CD4-positive, alpha-beta T cell (primary cell): ENCODE measurements around the gene HS2ST1. TPM values are rescaled to one million over a fixed set of nuclear protein-coding genes. Genes with fewer than 3 reads are reported as not detected.

ENCODE experiments used
- ATAC-seq: fragments of 200-7000 bp; cut with Tn5 transposase; one replicate; pipeline ENCODE4 v1.10.0; 2022; ENCODE audit warnings: mild to moderate bottlenecking; ENCODE audit not compliant: poor library complexity
- CTCF ChIA-PET: fragments of 350-600 bp; sonication (Branson Sonifier 250); formaldehyde crosslinking; loops from one replicate; lab custom pipeline; 2021; ENCODE audit warnings: antibody characterized with exemption, inconsistent platforms; lab: Charles Lee
- POLR2A ChIA-PET: fragments of 350-600 bp; sonication (Branson Sonifier 250); formaldehyde crosslinking; loops from one replicate; lab custom pipeline; 2021; ENCODE audit warnings: antibody characterized with exemption, inconsistent platforms; lab: Charles Lee
- DNase-seq, 14 experiments: peaks; one replicate each; pipeline ENCODE4 v3.0.0-alpha.2; 2013 to 2020; ENCODE audit warnings: mixed read lengths in 2 of 14
- H3K27ac ChIP-seq, 2 donors: one replicate each; pipeline versions ENCODE4 v1.5.1 to v1.7.0; 2013; ENCODE audit warnings: low read length in 2 of 2, low read depth in 1 of 2, mild to moderate bottlenecking in 1 of 2
- H3K27me3 ChIP-seq, 2 experiments: 1 replicate in 1 of 2; 2 replicates in 1 of 2; pipeline versions ENCODE4 v1.6.1 to v1.7.0; 2013; ENCODE audit warnings: low read length in 2 of 2, control low read depth in 1 of 2, mild to moderate bottlenecking in 1 of 2, moderate library complexity in 1 of 2; ENCODE audit not compliant: insufficient read depth in 2 of 2, control insufficient read depth in 1 of 2
- H3K36me3 ChIP-seq: one replicate; pipeline ENCODE4 v1.6.1; 2013; ENCODE audit warnings: low read length, control low read depth; ENCODE audit not compliant: insufficient read depth
- H3K4me1 ChIP-seq: one replicate; pipeline ENCODE4 v1.6.1; 2013; ENCODE audit warnings: low read length, control low read depth; ENCODE audit not compliant: insufficient read depth
- H3K4me3 ChIP-seq: one replicate; pipeline ENCODE4 v1.5.1; 2013; ENCODE audit warnings: mild to moderate bottlenecking, low read length, moderate library complexity
- H3K9me3 ChIP-seq, 2 experiments: 1 replicate in 1 of 2; 2 replicates in 1 of 2; pipeline versions ENCODE4 v1.6.1 to v1.7.0; 2013; ENCODE audit warnings: low read length in 2 of 2, mild to moderate bottlenecking in 2 of 2, control low read depth in 1 of 2, moderate library complexity in 1 of 2; ENCODE audit not compliant: control insufficient read depth in 1 of 2, insufficient read depth in 1 of 2
- H3K27ac Mint-ChIP-seq: one replicate; pipeline ENCODE4 v1.8.0; 2020; ENCODE audit warnings: mixed read lengths
- H3K27me3 Mint-ChIP-seq: one replicate; pipeline ENCODE4 v1.8.0; 2021; ENCODE audit warnings: mixed read lengths
- H3K36me3 Mint-ChIP-seq: one replicate; pipeline ENCODE4 v1.8.0; 2021; ENCODE audit warnings: low read depth, mixed read lengths
- H3K4me1 Mint-ChIP-seq: one replicate; pipeline ENCODE4 v1.8.0; 2021; ENCODE audit warnings: low read depth, mixed read lengths
- H3K4me3 Mint-ChIP-seq: one replicate; pipeline ENCODE4 v1.8.0; 2020; ENCODE audit warnings: mild to moderate bottlenecking, mixed read lengths
- H3K9me3 Mint-ChIP-seq: one replicate; pipeline ENCODE4 v1.8.0; 2020; ENCODE audit warnings: mixed read lengths
- intact Hi-C, 2 experiments: fragments of 100-400 bp; cut with DNase I in 1 of 2; cut with micrococcal nuclease in 1 of 2; formaldehyde crosslinking; loops; one replicate each; pipeline versions ENCODE4 v1.15.1 to v1.9.0; 2023 to 2025; cut with DNase I, micrococcal nuclease
- total RNA-seq, 174 experiments: library from RNA in 2 of 174; stranded (reverse) in 2 of 174; gene quantifications; one replicate each; pipeline ENCODE4 v1.2.3 and lab custom pipeline; 2021 to 2026
- TF ChIP-seq, protein P1 (sequence below): fragments of 200-600 bp; IDR thresholded peaks from one replicate; pipeline ENCODE4 v1.8.0; 2022; ENCODE audit warnings: antibody characterized with exemption, mild to moderate bottlenecking

Gene HS2ST1
- total RNA-seq, 2 experiments from 2014 or later: 6.7 to 6.9 TPM

- no peak overlapping the region for H3K4me3 ChIP-seq
- Mint-ChIP-seq H3K4me3 (no peak overlapping the region), H3K4me1 (no peaks in the 10 kb centered on the region), H3K27me3 (no peaks in the 10 kb centered on the region), H3K36me3 (no peaks in the 10 kb centered on the region), H3K27ac (no peak overlapping the region), H3K9me3 (no peaks in the 10 kb centered on the region)
- ATAC-seq (no peak), DNase-seq (no peak)
- H3K27me3 ChIP-seq: peaks cover 0 to 3% of the 10 kb centered on the region in 2 experiments
- H3K27ac ChIP-seq: no peak overlapping the region
- H3K9me3 ChIP-seq: no peaks in the 10 kb centered on the region
- TF ChIP-seq, protein P1, sequence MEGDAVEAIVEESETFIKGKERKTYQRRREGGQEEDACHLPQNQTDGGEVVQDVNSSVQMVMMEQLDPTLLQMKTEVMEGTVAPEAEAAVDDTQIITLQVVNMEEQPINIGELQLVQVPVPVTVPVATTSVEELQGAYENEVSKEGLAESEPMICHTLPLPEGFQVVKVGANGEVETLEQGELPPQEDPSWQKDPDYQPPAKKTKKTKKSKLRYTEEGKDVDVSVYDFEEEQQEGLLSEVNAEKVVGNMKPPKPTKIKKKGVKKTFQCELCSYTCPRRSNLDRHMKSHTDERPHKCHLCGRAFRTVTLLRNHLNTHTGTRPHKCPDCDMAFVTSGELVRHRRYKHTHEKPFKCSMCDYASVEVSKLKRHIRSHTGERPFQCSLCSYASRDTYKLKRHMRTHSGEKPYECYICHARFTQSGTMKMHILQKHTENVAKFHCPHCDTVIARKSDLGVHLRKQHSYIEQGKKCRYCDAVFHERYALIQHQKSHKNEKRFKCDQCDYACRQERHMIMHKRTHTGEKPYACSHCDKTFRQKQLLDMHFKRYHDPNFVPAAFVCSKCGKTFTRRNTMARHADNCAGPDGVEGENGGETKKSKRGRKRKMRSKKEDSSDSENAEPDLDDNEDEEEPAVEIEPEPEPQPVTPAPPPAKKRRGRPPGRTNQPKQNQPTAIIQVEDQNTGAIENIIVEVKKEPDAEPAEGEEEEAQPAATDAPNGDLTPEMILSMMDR: no peak
- no peaks in the 10 kb centered on the region for H3K4me1 ChIP-seq
- intact Hi-C loops: no loop called here
- ChIA-PET CTCF (no interaction called here), POLR2A (no interaction called here)
- H3K36me3 ChIP-seq: no peaks in the 10 kb centered on the region
Measured at GRCh38 chr1:87122243-87122642, 207.8 kb downstream of the HS2ST1 start.

GRCh38 chr1:87123610-87124009, 209.2 kb downstream of the HS2ST1 start:
- intact Hi-C loops: no loop called here
- CTCF ChIA-PET: no interaction called here
- H3K36me3 Mint-ChIP-seq: no peaks in the 10 kb centered on the region
- TF ChIP-seq, protein P1: no peak
- no peaks in the 10 kb centered on the region for H3K36me3 ChIP-seq
- no peak for ATAC-seq
- peaks cover 11% of the 10 kb centered on the region for H3K27me3 Mint-ChIP-seq
- H3K27ac ChIP-seq: no peak overlapping the region
- no peaks in the 10 kb centered on the region for H3K9me3 ChIP-seq
- H3K4me3 Mint-ChIP-seq: no peak overlapping the region
- peaks cover 0 to 8% of the 10 kb centered on the region in 2 experiments for H3K27me3 ChIP-seq
- H3K9me3 Mint-ChIP-seq: no peaks in the 10 kb centered on the region
- no peak overlapping the region for H3K4me3 ChIP-seq
- no peak overlapping the region for H3K27ac Mint-ChIP-seq
- POLR2A ChIA-PET: no interaction called here
- no peaks in the 10 kb centered on the region for H3K4me1 ChIP-seq
- DNase-seq: no peak
- no peaks in the 10 kb centered on the region for H3K4me1 Mint-ChIP-seq

DNA sequence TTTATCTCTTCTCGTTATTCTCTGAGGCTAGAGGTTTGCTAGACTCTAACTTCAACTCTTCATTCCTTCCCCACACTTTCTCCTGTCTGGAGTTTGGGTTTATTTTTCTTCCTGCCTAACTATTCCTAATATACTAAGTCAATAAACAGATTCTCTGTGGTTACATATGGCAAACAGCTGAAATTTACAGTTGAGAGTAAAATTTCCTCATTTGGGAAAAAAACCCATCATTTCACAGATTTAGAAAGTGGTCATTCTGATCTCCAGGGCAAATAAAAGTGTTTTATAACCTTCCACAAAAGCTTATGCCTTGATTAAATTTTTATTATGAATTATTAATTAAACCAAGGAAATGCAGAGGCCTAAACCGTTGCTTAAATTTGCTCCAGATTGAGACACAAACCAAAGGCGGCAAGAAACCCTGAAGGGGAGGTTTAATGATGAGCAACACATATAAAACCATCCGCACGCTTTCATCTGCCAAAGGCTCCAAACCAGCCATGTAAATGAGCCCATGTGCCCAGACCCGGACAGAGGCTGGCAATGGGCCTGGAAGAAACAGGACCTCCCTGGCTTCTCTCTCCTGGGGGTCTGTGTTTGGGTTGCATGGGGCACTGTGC, 212.6 kb downstream of the HS2ST1 start:
- Mint-ChIP-seq H3K27ac (no peak overlapping the region), H3K9me3 (no peaks in the 10 kb centered on the region), H3K36me3 (no peaks in the 10 kb centered on the region), H3K27me3 (peaks cover 27% of the 10 kb centered on the region), H3K4me1 (peaks cover 5% of the 10 kb centered on the region), H3K4me3 (no peak overlapping the region)
- no peak overlapping the region for H3K27ac ChIP-seq
- no peak overlapping the region for H3K4me3 ChIP-seq
- ChIA-PET POLR2A (no interaction called here), CTCF (no interaction called here)
- no peak for DNase-seq
- peaks cover 6 to 8% of the 10 kb centered on the region in 2 experiments for H3K27me3 ChIP-seq
- H3K9me3 ChIP-seq: no peaks in the 10 kb centered on the region
- intact Hi-C loops: no loop called here
- TF ChIP-seq, protein P1: no peak
- peaks cover 2% of the 10 kb centered on the region for H3K4me1 ChIP-seq
- no peak for ATAC-seq
- H3K36me3 ChIP-seq: no peaks in the 10 kb centered on the region
